HCT116 (cell line): ENCODE measurements around the gene ARHGAP27. TPM values are rescaled to one million over a fixed set of nuclear protein-coding genes. Genes with fewer than 3 reads are reported as not detected.

Experiments
- ATAC-seq: fragments of 200-7000 bp; cut with Tn5 transposase; 2 replicates; pipeline ENCODE4 v1.9.1; 2020; ENCODE audit warnings: mild to moderate bottlenecking, moderate library complexity
- BruUV-seq: library from RNA; stranded (reverse); fragments of 400-500 nt; replicated peaks from 2 replicates; lab custom pipeline; 2021; lab: Mats Ljungman, UMichigan
- CTCF ChIA-PET: fragments of 300-600 bp; sonication (Branson Sonifier 250); formaldehyde crosslinking; loops from one replicate; lab custom pipeline; 2021; ENCODE audit warnings: antibody characterized with exemption; lab: Charles Lee
- POLR2A ChIA-PET: fragments of 300-600, 350-600 bp; sonication (Branson Sonifier 250); formaldehyde crosslinking; loops from one replicate; lab custom pipeline; 2021; ENCODE audit warnings: antibody characterized with exemption; lab: Charles Lee
- RAD21 ChIA-PET, 2 experiments: fragments of 300-600 bp; sonication (Branson Sonifier 250); formaldehyde crosslinking; loops; one replicate each; lab custom pipeline; 2023; ENCODE audit warnings: low total read pairs in 2 of 2; ENCODE audit not compliant: uncharacterized antibody in 2 of 2, unreplicated experiment in 2 of 2, low non-redundant PET in 1 of 2; lab: Charles Lee
- DNase-seq: peaks from one replicate; pipeline ENCODE4 v3.0.0-alpha.2; 2010; ENCODE audit warnings: low read depth, low spot score
- H2AFZ ChIP-seq: fragments of 200-600 bp; shearing (Covaris generic), sonication (generic); 2 replicates; pipeline ENCODE4 v1.6.1; 2017; ENCODE audit warnings: low read depth, mixed run types, mixed read lengths, antibody characterized with exemption, low read length; ENCODE audit not compliant: poor library complexity, severe bottlenecking
- H3K27ac ChIP-seq: 2 replicates; pipeline ENCODE4 v1.5.1; 2012; ENCODE audit warnings: low read depth, low read length
- H3K27me3 ChIP-seq: fragments of 200-600 bp; sonication (generic); 2 replicates; pipeline ENCODE4 v1.6.1; 2016; ENCODE audit warnings: mixed run types, low read length, mixed read lengths; ENCODE audit not compliant: insufficient read depth
- H3K36me3 ChIP-seq, 2 experiments: fragments of 200-500 bp in 1 of 2; fragments of 200-600 bp in 1 of 2; sonication (Bioruptor generic) in 1 of 2; sonication (generic) in 1 of 2; 2 replicates each; pipeline versions ENCODE4 v1.5.1 to v1.6.1; 2014 to 2016; ENCODE audit warnings: low read length in 2 of 2, inconsistent platforms in 1 of 2, mixed read lengths in 1 of 2, mixed run types in 1 of 2; ENCODE audit not compliant: insufficient read depth in 2 of 2, control insufficient read depth in 1 of 2
- H3K4me1 ChIP-seq, 2 experiments: fragments of 200-600 bp in 1 of 2; sonication (generic) in 1 of 2; 2 replicates each; pipeline versions ENCODE4 v1.5.1 to v1.6.1; 2012 to 2017; ENCODE audit warnings: low read length in 2 of 2, inconsistent platforms in 1 of 2, mild to moderate bottlenecking in 1 of 2, mixed read lengths in 1 of 2, mixed run types in 1 of 2, moderate library complexity in 1 of 2; ENCODE audit not compliant: insufficient read depth in 2 of 2, control insufficient read depth in 1 of 2
- H3K4me2 ChIP-seq: fragments of 200-600 bp; sonication (generic); 2 replicates; pipeline ENCODE4 v1.6.1; 2017; ENCODE audit warnings: mixed run types, low read length, mixed read lengths
- H3K4me3 ChIP-seq, 2 experiments: fragments of 200-600 bp in 1 of 2; sonication (generic) in 1 of 2; replicated peaks in 1 of 2; 2 replicates each; pipeline ENCODE4 v1.5.1; 2011 to 2016; ENCODE audit warnings: low read length in 2 of 2, control low read depth in 1 of 2, low read depth in 1 of 2, mild to moderate bottlenecking in 1 of 2, mixed read lengths in 1 of 2, mixed run types in 1 of 2
- H3K79me2 ChIP-seq: fragments of 200-600 bp; sonication (generic); 2 replicates; pipeline ENCODE4 v1.6.1; 2017; ENCODE audit warnings: mild to moderate bottlenecking, mixed run types, low read length, moderate library complexity, mixed read lengths; ENCODE audit not compliant: insufficient read depth
- H3K9ac ChIP-seq: fragments of 200-600 bp; sonication (generic); 2 replicates; pipeline ENCODE4 v1.6.1; 2016; ENCODE audit warnings: low read length, mixed read lengths
- H3K9me2 ChIP-seq: fragments of 200-600 bp; sonication (generic), shearing (Covaris generic); 2 replicates; pipeline ENCODE4 v1.6.1; 2017; ENCODE audit warnings: mixed run types, mild to moderate bottlenecking, moderate library complexity; ENCODE audit not compliant: insufficient read depth
- H3K9me3 ChIP-seq, 2 experiments: fragments of 200-500 bp in 1 of 2; fragments of 200-600 bp in 1 of 2; sonication (Bioruptor generic) in 1 of 2; sonication (generic) in 1 of 2; 2 replicates each; pipeline ENCODE4 v1.6.1; 2014 to 2017; ENCODE audit warnings: low read length in 2 of 2, mixed read lengths in 2 of 2, inconsistent platforms in 1 of 2, low read depth in 1 of 2, mild to moderate bottlenecking in 1 of 2, mixed run types in 1 of 2, moderate library complexity in 1 of 2; ENCODE audit not compliant: control insufficient read depth in 1 of 2, insufficient read depth in 1 of 2
- H4K20me1 ChIP-seq: fragments of 200-600 bp; sonication (generic), shearing (Covaris generic); 2 replicates; pipeline ENCODE4 v1.6.1; 2017; ENCODE audit warnings: mixed run types, mild to moderate bottlenecking, moderate library complexity; ENCODE audit not compliant: insufficient read depth
- CBX3 ChIP-seq: IDR thresholded peaks from 2 replicates; pipeline ENCODE4 v1.6.1; 2012; ENCODE audit warnings: low read depth
- CEBPB ChIP-seq: IDR thresholded peaks from 2 replicates; pipeline ENCODE4 v1.6.1; 2012; ENCODE audit warnings: low read depth
- EGR1 ChIP-seq: IDR thresholded peaks from 2 replicates; pipeline ENCODE4 v1.6.1; 2012; ENCODE audit warnings: low read depth
- EZH2 ChIP-seq: fragments of 200-600 bp; sonication (generic); IDR thresholded peaks from 2 replicates; pipeline ENCODE4 v1.6.1; 2017; ENCODE audit warnings: antibody characterized with exemption, mixed run types
- EZH2phosphoT487 ChIP-seq: fragments of 200-600 bp; IDR thresholded peaks from 2 replicates; pipeline ENCODE4 v1.6.1; 2018; ENCODE audit warnings: antibody characterized with exemption, borderline replicate concordance
- POLR2A ChIP-seq: IDR thresholded peaks from 2 replicates; pipeline ENCODE4 v1.7.0; 2011; ENCODE audit warnings: borderline replicate concordance; ENCODE audit not compliant: insufficient read depth, insufficient read length; ENCODE audit errors: extremely low read depth
- POLR2AphosphoS5 ChIP-seq: IDR thresholded peaks from 2 replicates; pipeline ENCODE4 v1.6.1; 2011; ENCODE audit warnings: mild to moderate bottlenecking, low read depth, low read length, moderate library complexity
- SIN3A ChIP-seq: IDR thresholded peaks from 2 replicates; pipeline ENCODE4 v1.6.1; 2012; ENCODE audit warnings: low read depth
- SP1 ChIP-seq: IDR thresholded peaks from 2 replicates; pipeline ENCODE4 v1.6.1; 2012; ENCODE audit warnings: low read depth
- SRF ChIP-seq: IDR thresholded peaks from 2 replicates; pipeline ENCODE4 v1.6.1; 2012; ENCODE audit warnings: low read depth
- YY1 ChIP-seq: IDR thresholded peaks from 2 replicates; pipeline ENCODE4 v1.6.1; 2011; ENCODE audit warnings: low read length, low read depth, moderate library complexity, mild to moderate bottlenecking; ENCODE audit not compliant: insufficient replicate concordance; ENCODE audit errors: extremely low read depth
- ZBTB33 ChIP-seq: IDR thresholded peaks from 2 replicates; pipeline ENCODE4 v1.6.1; 2011; ENCODE audit warnings: mild to moderate bottlenecking, low read length, moderate library complexity; ENCODE audit not compliant: insufficient replicate concordance; ENCODE audit errors: extremely low read depth
- ZFX ChIP-seq: fragments of 450-650 bp; IDR thresholded peaks from 2 replicates; pipeline ENCODE4 v1.6.1; 2017
- intact Hi-C: fragments of 100-400 bp; cut with micrococcal nuclease; formaldehyde crosslinking; loops from 2 replicates; pipeline ENCODE4 v1.10.0; 2022
- total RNA-seq: library from RNA; stranded (reverse); gene quantifications from one replicate; pipeline ENCODE4 v1.2.1, GENCODE V29; 2021; ENCODE audit not compliant: unreplicated experiment
- TF ChIP-seq, protein P1 (sequence below), 3 experiments: fragments of 200-600 bp in 1 of 3; sonication (generic) in 1 of 3; IDR thresholded peaks in 2 of 3; conservative IDR thresholded peaks in 1 of 3; 2 replicates each; pipeline ENCODE4 v1.5.1; 2012 to 2017; ENCODE audit warnings: low read depth in 2 of 3, low read length in 2 of 3, antibody characterized with exemption in 1 of 3, borderline replicate concordance in 1 of 3, control low read depth in 1 of 3, mild to moderate bottlenecking in 1 of 3, mixed read lengths in 1 of 3, mixed run types in 1 of 3, moderate library complexity in 1 of 3; ENCODE audit not compliant: insufficient read depth in 1 of 3
- TF ChIP-seq, protein P2 (sequence below): IDR thresholded peaks from 2 replicates; pipeline ENCODE4 v1.6.1; 2012
- TF ChIP-seq, protein P3 (sequence below): IDR thresholded peaks from 2 replicates; pipeline ENCODE4 v1.6.1; 2012

ARHGAP27 gene
- total RNA-seq, 1 experiment from 2014 or later: 46.7 TPM

GRCh38 chr17:45372325-45372869 lies 60.3 kb downstream of the ARHGAP27 start:
- Histone ChIP-seq H3K9ac (peak overlapping the region; percentile 63), H3K9me3 (no peaks in the 10 kb centered on the region), H3K4me3 (peak overlapping the region; percentile 32 to 44), H3K4me1 (peaks cover 53 to 83% of the 10 kb centered on the region in 2 experiments), H4K20me1 (no peaks in the 10 kb centered on the region), H3K36me3 (no peaks in the 10 kb centered on the region), H3K79me2 (no peaks in the 10 kb centered on the region), H2AFZ (peak overlapping the region; percentile 0), H3K27me3 (no peaks in the 10 kb centered on the region), H3K9me2 (no peaks in the 10 kb centered on the region), H3K27ac (peak overlapping the region; percentile 90), H3K4me2 (peak overlapping the region; percentile 70)
- ChIA-PET CTCF (interaction anchor here (0.6 to 4.2 kb wide), 5 partner anchors 12 to 237 kb away, joined by 3 to 33 read pairs (median 5); partner anchors contain the start of gene ACBD4), POLR2A (interaction anchor here (1.0 to 4.1 kb wide), 5 partner anchors 9 to 224 kb away, joined by 3 to 16 read pairs (median 4); partner anchors contain the start of genes HEXIM1 and MAP3K14), RAD21 (interaction anchor here in 1 of 2 experiments (0.6 kb wide), 1 partner anchor 55 kb away, joined by 4 read pairs; no protein-coding TSS in a partner anchor)
- ATAC-seq: peak; percentile 6; the same call in 1 of the 2 replicates
- BruUV-seq: no TSS peak
- intact Hi-C loops: no loop called here
- DNase-seq: no peak
- TF ChIP-seq YY1 (no peak), EZH2 (no peak), SIN3A (no peak), ZFX (no peak), SRF (no peak), EZH2phosphoT487 (no peak), CEBPB (no peak), POLR2AphosphoS5 (no peak), CBX3 (no peak), SP1 (no peak), ZBTB33 (no peak), EGR1 (no peak), POLR2A (no peak)
- TF ChIP-seq, protein P1, sequence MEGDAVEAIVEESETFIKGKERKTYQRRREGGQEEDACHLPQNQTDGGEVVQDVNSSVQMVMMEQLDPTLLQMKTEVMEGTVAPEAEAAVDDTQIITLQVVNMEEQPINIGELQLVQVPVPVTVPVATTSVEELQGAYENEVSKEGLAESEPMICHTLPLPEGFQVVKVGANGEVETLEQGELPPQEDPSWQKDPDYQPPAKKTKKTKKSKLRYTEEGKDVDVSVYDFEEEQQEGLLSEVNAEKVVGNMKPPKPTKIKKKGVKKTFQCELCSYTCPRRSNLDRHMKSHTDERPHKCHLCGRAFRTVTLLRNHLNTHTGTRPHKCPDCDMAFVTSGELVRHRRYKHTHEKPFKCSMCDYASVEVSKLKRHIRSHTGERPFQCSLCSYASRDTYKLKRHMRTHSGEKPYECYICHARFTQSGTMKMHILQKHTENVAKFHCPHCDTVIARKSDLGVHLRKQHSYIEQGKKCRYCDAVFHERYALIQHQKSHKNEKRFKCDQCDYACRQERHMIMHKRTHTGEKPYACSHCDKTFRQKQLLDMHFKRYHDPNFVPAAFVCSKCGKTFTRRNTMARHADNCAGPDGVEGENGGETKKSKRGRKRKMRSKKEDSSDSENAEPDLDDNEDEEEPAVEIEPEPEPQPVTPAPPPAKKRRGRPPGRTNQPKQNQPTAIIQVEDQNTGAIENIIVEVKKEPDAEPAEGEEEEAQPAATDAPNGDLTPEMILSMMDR (IDR thresholded peaks at IDR 0.05 in 2 of 3, conservative IDR thresholded peaks at IDR 0.05 in 1 of 3; ENCODE audit: borderline replicate concordance in 1 of 3, insufficient read depth in 1 of 3, low read depth in 2 of 3, low read length in 2 of 3): no peak
- TF ChIP-seq, protein P2, sequence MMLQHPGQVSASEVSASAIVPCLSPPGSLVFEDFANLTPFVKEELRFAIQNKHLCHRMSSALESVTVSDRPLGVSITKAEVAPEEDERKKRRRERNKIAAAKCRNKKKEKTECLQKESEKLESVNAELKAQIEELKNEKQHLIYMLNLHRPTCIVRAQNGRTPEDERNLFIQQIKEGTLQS: no peak
- TF ChIP-seq, protein P3, sequence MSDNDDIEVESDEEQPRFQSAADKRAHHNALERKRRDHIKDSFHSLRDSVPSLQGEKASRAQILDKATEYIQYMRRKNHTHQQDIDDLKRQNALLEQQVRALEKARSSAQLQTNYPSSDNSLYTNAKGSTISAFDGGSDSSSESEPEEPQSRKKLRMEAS: no peak
